HG02943 (cell line): ENCODE measurements around the gene FOXP1.

Experiments
- ATAC-seq: cut with Tn5 transposase; IDR thresholded peaks from one replicate; pipeline ENCODE4 v1.9.1; 2021; ENCODE audit warnings: mild to moderate bottlenecking, low read depth, moderate library complexity; ENCODE audit not compliant: unreplicated experiment

The FOXP1 gene

DNA sequence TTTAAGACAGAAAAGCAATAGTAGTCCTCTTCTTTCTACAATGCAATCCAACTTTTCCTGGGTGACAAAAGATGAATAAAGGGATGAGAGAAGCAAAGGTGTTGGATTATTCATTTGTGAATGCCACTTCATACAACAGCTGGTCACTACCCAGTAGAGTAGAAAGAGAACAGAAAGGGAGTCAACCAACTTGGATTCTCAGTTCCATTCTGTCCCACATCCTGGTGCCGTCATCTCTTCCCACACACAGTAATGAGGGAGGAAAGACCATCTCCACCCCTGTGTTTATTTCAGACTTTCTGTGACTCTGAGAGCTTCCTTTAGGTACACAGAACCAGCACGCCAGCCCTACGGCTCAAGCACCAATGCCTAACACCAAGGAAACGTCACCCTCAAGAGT lies 71.0 kb downstream of the FOXP1 start:
- no peak for ATAC-seq

DNA sequence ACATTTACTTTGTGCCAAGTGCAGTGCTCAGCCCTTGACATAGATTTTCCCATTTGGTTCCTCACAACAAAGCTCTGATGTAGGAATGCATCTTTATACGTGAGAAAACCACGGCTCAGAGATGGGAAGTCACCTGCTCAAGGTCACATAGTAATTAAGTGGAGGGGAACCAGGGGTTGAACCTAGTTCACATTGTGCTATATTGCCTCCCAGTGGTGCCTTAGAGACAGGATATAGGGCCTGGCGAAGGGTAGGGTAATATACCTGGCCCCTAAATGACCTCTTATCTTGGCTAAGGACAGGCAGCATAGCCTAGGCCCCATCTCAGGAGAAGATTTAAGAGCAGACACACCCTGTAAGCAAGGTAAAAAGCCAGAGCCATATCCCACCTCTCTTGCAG lies 71.5 kb downstream of the FOXP1 start:
- ATAC-seq = no peak

DNA sequence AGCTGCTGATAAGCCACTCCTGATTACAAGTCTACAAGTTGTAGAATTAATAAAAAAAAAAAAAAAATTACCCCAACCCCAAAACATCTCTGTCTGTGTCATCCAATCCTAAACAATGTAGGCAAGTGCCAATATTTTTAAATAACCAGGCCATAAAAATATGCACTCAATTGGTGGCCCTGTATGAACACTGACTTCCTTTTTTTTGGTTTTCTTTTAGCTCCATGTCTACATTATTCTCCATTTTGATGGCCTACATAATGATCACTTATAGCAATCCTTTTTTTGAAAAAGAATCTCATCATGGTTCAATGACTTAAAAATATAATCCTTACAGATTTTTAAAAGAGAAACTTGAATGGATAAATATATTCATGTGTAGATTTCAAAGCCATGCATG lies 72.1 kb downstream of the FOXP1 start:
- no peak for ATAC-seq

DNA sequence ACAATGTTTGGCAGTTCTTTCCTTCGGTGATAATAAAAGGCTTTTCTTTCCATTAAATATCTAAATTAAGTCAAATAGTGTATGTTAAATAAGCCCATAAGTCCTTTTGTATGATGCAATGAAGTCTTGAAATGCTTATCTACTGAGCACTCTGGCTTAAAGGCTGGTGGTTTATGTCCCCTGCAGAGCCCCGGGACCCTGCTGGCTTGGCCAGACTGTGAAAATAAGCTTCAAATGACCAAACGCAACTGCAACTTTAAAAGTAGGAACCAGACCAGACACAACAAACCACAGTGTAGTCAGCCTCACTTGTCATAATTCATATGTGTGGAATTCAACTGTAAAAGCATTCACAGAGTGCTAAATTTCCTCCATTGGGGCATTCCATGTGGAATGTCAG lies 72.5 kb downstream of the FOXP1 start:
- no peak for ATAC-seq

DNA sequence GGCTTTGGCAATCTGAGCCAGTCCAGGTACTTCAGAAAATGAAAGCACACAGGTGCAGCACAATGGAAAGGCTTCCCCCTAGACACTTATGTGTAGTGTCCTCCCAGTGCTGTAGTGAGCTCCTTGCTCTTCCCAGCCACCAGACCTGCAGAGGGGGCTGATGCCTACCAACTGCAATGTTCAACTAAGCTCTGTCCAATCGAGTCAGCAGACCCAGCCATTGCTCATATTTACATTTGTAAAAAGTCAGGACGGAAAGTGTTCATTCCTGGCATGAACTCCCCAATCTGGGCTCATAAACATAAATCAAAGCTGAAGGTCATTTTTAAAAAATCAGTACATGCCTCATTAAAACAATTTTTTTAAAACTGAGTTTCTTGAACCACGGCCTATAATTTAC lies 73.0 kb downstream of the FOXP1 start:
- ATAC-seq = no peak

DNA sequence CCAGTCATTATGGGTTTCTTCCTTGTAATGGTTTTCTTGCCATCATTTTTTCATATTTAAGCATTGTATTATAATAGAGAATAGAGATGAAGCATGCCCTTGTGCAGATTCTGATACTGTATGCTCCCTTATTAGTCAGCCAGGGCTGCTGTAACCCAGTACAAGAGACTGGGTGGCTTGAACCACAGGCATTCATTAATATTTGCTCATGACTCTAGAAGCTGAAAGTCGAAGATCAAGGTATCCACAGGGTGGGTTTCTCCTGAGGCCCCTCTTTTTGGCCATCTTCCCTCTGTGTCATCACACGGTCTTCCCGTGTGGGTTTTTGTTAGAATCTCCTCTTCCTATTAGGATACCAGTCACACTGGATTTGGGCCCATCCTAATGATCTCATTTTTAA lies 74.5 kb downstream of the FOXP1 start:
- ATAC-seq = no peak

DNA sequence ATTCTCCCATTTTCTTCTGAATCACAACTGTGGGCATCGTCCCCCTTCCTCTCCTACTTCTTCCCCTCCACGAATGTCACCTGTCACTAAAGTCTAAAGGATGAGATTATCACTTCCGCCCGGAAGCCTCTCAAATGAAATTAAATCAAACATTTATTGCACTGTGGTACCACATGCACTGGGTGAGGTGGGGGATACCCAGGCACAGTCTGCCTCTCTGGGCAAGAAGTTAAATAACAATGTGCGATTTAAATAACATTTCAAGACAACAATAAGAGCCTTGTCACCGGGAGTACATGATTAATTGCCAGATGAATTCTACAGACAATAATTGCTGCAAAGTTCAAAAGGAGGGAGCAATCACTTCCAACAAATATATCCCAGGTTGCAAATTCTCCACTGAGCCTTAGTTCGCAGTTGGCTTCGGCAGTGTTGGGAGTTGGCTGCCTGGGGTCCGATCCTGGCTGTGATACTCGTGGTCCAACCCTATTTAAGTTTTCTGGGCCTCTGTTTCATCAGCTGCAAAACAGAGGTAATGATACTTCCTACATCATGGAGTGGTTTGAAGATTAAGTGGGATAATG lies 77.7 kb downstream of the FOXP1 start:
- no peak for ATAC-seq

DNA sequence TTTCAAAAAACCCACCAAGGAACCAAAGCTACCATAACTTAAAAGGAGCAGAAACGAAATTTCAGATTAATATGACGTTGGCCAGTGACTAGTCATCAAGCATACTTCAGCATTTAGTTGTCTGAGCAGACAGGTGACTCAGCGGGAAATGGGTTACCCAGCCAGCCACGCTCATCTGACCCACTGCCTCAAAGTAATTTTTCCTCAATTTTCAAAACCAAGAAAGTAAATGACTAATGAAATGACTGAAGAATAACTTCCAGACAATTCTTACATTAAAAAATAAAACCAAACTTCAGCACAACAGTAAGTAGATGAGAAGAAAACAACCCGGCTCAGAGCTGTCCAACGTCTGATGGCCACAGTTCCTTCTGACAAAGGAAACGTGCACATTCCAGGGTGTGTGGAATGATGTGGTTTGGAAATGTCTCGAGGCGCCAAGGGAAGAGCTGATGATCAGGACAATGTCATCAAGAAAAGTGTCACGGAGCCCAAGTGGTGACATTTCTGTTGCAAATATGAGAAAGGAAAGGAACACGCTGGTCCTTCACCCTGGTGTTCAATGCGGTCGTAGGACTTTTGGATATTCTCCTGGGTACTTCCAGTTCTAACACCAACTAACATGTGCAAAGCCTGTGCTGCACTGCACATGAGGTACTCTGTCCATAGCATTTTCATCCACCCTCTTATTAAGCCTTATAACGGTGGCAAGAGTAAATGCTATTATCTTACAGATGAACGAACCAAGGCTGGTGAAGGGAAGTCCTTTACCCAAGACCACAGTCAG lies 79.1 kb downstream of the FOXP1 start:
- ATAC-seq = no peak

DNA sequence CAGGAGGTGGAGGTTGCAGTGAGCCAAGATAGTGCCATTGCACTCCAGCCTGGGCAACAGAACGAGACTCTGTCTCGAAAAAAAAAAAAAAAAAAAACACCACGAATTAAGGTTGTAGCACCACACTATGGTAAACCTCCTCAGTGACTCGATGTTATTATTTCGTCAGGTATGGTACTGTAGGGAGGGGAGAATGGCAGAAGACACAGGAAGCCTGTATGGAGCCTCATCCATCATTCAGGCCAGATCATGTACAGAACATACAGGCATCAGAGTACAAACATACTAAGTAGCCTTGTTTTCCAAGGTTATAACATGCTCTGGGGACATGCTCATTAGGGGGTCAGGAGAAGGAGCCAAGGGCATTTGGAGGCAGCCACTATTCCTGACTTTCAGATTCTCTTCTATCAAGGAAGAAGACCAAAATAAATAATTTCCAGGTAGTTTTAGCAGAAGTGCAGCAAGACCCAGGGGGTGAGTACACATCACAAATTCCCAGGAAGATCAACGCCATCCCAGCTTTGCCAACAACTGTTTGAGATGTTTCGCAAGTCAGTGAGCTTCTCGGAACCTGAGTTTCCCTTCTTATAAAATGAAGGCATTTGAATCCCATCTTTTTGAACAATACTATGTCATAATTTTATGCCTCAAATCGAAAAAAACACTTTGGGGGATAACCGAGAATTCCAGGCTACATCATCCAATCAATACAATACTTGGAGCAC lies 79.8 kb downstream of the FOXP1 start:
- no peak for ATAC-seq

DNA sequence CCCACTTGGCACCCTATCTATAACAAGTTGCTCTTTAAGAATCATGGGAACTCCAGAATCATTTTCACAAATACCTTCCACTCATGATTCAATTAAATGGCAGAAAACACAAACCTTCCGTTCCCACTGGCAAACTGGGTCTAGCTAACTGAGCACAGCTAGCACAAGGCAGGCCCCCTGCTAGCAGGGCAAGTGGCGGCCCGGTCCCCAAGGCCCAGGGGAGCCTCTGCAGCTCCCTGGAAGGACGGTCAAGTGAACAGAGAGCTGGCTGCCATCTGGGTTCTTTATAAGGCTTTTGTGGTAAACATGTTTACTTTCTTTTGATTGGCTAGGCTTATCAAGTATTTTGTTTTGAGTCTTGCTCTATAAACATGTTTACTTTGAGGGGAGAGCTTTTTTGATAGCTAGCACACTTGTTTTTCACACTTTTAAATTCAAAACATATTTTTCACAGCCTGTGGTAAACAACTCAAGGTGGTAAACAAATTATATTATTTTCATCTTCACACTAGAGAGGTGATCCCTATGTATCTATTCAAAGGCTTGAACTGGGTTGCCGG lies 81.4 kb downstream of the FOXP1 start:
- no peak for ATAC-seq

DNA sequence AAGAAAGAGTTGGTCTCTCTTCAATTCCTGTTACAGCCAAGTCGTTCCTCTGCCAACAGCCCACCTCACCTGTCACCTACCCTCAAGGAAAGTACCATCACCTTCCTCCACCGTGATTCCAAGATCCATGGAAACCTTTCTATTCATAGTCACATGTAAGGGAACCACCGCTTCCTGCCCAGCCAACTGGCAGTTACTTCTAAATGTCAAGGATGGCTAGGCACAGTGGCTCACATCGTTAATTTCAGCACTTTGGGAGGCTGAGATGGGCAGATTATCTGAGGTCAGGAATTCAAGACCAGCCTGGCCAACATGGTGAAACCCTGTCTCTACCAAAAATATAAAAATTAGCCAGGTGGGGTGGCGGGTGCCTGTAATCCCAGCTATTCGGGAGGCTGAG lies 82.8 kb downstream of the FOXP1 start:
- no peak for ATAC-seq

DNA sequence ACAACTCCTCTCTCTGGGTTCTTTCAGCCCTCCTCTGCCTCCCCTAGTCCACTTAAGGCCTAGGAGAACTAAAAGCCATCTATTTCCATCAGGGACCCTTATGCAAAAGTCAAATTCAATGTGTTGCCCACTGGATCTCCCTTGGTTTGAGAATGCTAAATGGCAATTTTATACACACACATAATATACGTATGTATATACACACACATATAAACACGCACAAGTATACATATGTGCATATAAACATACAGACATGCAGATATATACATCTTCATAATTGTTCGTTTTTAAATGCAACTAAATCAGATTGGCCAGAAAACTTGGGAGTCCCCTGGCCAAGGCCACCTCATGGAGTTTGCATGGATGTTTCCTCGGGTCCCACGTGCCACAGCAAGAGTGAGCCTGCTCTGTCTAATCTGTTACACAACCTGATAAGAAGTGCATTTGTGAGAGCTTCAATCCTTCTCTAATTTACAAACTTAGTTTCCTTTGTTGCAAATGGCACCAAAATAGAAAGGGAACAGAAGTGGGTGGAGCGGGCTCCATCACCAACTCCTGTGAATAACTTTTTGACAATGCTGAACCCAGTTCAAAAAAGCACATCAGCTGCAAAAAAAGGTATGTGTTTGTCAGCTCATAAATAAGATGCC lies 84.2 kb downstream of the FOXP1 start:
- ATAC-seq = no peak

DNA sequence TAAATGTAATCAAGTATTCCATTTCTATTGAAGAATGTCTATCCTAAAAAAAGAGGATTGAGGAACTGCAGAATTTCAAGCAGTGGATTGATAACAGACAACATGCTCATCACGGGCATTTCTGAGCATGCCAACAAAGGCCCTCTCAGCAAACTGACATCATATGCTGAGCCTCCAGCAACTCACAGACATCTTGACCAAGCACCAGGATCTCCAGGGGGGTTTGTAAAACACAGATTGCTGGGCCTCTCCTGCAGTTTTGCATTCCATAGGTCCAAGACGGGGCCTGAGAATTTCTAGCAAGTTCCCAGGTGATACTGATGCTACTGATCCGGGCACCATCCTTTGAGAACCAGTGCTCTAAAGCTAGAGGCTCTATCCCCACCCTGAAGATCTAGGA lies 85.0 kb downstream of the FOXP1 start:
- no peak for ATAC-seq

DNA sequence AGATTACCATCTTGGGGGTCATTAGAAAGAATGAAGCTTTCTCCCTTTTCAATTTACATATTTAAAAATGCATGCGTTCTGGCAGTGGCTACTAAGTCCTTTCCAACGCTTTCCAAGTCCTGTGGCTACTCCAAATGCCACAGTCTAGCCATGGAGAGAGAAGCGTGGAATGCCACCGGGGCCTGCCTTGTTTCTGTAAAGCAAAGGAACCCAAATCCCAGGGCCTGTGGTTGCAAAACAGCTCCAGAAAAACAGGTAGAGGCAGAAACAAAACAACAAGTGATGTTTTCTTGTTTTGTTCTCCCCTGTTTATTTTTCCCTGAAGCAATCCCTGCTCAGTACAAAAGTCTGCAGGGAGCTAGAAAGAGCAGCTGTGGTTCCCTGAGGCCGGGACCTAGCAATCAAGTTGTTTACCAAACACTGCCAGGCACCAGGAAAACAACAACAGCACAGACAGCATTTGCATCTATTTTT lies 85.5 kb downstream of the FOXP1 start:
- ATAC-seq = no peak

DNA sequence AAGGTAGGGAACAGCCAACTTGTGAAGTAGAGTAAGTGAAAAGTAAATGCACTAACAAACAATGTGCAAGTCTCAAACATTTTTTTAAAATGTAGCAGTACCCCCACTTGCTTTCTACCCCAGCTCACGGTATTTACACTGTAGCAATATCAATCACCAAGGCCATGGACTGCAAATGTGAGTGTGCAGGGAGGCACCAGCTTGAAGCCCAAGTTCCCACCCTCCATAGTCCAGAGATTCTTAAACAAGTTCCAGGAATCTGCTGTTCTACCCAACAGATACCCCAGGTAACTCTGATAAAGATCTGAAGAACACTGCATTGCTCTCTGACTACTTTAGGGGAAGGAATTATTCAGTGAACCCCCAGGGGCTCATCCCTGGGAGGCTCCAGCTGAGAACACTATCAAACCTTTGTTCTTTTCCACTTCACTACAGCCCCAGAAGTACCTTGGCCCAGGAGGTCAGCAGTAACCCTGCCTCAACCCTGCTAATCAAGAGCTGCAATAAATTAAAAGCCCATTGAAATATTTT lies 86.1 kb downstream of the FOXP1 start:
- ATAC-seq = no peak

DNA sequence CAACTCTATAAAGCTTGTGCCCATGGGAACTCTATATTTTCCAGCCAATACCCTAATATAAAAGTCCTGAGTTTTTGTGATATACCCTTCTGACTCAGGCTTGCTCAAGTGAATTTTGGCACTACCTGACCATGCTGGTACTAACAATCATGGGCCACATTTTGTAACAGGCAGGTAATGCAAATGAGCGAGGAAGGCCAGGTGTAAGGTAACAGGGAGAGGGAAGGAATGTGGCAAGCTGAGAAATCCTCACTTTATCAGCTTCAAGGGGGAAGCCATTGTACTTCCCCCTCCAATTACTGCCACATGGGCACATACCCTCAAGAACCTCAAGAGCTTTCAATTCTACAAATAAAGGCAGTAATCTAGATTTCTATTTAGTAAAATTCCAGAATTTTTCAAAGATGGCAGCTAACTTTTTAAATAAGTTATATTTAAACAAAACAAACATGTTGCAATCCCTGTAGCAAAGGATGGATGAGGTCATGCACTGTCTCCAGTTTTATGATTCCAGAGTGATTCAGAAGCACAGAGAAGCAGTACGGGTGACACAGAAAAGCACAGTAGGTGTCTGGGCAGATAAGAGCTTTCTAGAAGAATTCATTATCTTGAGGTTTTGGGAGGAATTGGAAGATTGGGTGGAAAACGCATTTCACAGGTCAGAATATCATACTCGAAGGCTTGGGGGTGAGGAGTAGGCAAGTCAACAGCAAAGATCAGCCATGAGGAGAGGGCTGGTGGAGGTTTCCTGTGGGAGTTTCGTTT lies 87.6 kb downstream of the FOXP1 start:
- ATAC-seq = no peak

DNA sequence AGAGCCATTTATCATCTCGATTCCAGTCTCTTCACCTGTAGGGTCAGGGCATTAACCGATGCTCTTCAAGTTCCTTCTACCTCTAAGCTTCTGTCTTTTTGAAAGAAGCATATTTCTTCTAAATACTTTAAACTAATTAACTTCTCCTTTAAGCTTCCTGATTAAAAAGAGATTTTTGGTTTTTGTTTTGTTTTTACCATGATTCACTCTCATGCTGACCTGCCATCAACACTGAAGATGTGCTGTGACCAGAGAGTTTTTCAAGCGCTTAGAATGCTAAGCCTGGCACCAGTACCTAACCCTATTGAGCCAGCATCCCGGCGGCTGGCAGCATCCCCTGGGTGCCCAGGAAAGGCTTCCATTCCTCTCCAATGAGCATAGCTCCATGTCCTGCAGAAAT lies 89.3 kb downstream of the FOXP1 start:
- ATAC-seq = no peak

DNA sequence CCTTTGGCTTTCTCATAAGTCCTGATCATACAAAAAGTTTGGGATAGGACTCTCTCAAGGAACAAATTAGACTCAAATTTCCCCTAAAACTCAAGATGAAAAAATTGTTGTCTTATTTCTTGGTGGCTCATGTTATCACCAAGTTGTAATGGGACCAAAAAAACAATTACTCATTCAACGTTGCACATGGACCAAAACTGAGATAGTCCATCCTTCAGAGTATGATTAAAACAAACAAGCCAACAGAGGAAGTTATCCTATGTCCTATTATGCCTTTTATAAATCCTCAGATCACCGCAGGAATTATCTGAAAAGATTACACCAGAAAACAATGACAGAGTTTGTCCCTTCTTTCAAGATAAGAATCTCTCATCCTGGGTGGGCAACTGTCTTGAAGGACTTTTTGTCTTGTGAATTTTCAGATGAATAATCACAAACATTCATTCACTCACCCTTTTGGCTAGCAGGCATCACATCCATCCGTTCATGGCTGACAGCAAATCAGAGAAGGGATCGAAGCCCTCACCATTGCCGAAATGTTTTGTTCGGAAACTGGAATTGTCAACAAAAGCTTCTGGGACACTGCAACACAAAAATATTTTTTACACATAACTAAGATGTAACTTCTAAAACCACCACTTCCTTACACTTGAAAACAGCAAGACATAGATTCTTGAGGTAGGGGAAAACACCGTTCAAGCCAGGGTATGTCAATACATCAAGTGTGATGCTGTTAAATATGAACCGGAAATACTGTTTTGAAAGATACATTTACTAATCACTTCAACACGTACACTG lies 90.4 kb downstream of the FOXP1 start:
- no peak for ATAC-seq

DNA sequence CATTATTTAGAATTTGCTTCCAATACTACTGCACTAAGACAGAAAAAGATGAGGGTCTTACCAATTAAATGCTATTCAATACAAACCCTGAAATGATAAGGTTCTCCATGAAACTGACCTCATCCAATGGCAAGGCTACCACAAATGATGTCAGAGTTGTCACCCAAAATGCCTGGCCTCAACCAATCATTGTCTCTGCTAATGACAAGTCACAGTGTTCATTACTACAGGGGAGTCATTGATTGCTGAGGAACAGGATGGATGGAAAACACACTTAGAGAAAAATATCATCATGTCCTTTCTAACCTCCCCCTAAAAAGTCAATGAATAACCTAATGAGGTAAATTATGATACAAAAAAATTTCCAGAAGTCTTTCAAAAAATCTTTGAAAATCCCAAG lies 91.0 kb downstream of the FOXP1 start:
- ATAC-seq = no peak
